GM21529 (cell line): Measurements from ENCODE around the gene TMEM181.

Experiments used
- ATAC-seq: cut with Tn5 transposase; IDR thresholded peaks from one replicate; pipeline ENCODE4 v1.9.1; 2021; ENCODE audit not compliant: unreplicated experiment

The TMEM181 gene

GRCh38 chr6:158561938-158562337 lies 2.0 kb downstream of the TMEM181 start:
- ATAC-seq, result no peak

- ATAC-seq, result no peak
Measured at GRCh38 chr6:158564243-158565121, 4.6 kb downstream of the TMEM181 start.

DNA sequence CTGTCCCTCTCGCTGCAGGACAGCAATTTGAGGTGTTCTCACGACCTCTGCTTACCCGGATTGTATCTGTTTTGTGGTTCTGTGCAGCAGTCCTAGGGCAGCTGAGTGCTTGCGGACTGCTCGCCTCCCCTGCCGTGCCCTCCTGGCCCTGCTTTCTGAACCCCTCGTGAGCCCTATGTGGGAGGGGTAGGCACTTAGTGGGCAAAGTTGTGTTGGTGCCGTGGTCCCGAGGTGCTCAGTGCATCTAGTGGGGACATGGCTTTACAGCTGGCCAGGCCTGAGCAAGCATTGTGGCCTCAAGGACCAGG lies 5.2 kb downstream of the TMEM181 start:
- no peak for ATAC-seq

GRCh38 chr6:158565482-158566040 lies 5.7 kb downstream of the TMEM181 start:
- ATAC-seq, result no peak

DNA sequence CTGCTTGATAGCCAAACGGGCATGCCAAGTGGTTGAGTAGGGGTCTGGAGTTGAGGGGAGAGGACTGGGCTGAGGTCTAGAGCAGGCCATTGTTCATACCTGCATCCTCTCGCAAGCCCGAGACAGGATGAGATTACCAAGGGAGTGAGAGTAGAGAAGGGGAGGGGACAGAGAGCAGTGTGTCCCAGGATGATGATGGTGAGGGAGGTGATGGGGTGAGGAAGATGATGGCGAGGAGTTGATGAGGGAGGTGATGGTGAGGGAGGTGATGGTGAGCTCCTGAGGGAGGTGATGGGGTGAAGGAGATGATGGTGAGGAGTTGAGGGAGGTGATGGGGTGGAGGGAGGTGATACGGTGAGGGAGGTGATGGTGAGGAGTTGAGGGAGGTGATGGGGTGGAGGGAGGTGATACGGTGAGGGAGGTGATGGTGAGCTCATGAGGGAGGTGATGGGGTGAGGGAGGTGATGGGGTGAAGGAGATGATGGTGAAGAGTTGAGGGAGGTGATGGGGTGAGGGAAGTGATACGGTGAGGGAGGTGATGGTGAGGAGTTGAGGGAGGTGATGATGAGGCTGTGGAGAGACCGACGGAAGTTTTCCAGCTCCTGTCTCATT lies 6.4 kb downstream of the TMEM181 start:
- no peak for ATAC-seq

GRCh38 chr6:158567152-158567551 lies 7.3 kb downstream of the TMEM181 start:
- ATAC-seq, result no peak

DNA sequence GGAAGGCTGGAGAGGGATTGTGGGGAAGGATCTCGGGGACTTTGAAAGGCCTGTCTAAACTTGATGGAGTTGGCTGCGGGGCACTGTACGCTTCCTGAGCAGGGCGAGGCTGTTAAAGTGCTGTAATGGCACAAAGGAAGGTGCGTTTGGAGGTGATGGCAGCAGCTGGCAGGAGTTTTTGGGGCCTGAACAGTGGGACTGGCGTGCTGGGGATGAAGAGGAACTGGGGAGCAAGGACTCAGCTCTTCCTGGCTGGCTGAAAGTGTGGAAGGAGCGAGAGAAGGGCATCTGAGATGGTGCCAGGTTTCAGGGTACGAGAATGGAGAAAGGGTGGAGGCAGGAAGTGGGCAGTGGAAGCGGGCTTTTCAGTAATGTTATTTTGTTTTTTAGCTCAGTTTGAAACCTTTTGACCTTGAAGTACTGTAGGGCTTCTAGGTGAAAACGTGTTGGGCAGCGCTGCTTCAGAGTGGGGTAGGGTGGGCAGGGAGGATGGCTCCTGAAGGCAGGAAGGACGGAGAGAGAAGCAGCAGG lies 8.0 kb downstream of the TMEM181 start:
- ATAC-seq, result no peak

DNA sequence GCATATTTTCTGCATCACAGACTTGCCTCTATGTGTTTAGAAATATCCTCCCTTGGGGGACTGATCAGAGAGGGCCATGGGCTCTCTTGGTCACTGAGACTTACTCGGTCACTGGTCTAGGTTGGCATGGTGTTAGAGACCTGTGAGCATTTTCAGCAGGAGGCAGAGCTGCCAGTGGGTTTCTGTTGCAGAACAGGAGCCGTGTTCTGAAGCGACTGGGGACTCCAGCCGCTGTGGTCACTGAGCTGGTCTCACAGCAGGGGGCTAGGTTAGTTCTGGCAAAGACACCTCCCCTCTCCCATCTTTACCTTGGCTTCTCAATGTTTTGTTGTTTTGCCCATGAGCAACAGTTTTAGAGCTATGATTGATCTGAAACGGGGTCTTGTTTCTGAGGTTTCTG lies 8.7 kb downstream of the TMEM181 start:
- ATAC-seq, result no peak

GRCh38 chr6:158569036-158569435 lies 9.1 kb downstream of the TMEM181 start:
- ATAC-seq, result no peak

GRCh38 chr6:158570681-158570962 lies 10.7 kb downstream of the TMEM181 start:
- ATAC-seq, result no peak

GRCh38 chr6:158571826-158572652 lies 12.1 kb downstream of the TMEM181 start:
- ATAC-seq, result no peak

DNA sequence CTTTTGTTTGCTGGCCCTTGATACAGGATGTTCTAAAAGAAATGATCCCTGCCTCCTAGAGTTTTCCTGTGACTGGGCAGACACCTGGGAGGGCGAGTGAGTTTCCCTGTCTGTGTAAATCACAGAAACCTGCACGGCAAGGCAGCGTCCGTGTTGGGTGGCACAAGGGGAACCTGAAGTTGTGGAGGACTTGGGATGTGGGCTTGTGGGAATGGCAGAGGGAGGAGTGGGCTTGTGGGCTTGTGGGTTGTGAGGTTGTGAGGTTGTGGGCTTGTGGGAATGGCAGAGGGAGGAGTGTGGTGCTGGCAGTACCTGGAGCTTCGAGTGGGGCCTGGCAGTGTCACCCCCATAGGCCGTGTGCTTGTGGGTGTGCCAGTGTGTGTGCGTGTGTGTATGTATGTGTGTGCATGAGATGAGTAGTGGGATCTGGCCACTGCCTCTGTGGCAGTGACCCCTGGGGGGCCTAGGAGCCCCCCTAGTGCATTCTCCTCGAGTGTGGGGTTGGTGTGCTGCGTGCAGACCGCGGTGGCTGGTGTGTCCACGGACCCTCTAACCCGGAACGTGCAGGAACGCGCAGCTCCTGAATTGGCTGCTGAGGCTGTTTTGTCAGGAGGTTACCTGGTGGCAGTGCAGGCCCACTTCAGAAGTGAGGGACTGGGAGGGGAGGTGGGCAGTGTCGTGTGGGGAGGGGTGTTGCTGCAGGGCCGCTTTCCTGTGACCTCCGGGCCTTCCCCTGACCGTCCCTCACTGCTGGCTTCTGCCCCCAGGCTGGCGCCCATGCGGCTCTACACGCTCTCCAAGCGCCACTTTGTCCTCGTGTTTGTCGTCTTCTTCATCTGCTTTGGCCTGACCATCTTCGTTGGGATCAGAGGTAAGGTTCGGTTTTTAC lies 13.0 kb downstream of the TMEM181 start:
- no peak for ATAC-seq

GRCh38 chr6:158573542-158573931 lies 13.6 kb downstream of the TMEM181 start:
- ATAC-seq, result no peak

- no peak for ATAC-seq
Measured at GRCh38 chr6:158574800-158575199, 14.9 kb downstream of the TMEM181 start.

DNA sequence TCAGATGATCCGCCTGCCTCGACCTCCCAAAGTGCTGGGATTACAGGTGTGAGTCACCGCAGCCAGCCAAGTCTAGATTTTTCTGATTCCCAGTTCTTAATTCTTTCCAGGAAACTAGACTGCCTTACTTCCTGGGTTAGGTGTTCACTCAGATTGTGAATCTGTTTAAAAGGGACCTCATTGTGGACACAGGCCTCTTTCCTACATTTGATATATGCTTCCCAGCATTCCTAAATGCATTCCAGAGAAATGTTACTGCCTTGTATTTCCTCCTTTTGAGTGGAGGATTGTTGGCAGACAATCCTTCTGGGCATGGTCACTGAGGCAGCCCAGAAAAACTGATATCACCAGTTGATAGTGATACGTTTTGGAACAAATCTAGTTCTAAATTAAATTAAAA lies 15.7 kb downstream of the TMEM181 start:
- ATAC-seq, result no peak

GRCh38 chr6:158584236-158584651 lies 24.4 kb downstream of the TMEM181 start:
- no peak for ATAC-seq

DNA sequence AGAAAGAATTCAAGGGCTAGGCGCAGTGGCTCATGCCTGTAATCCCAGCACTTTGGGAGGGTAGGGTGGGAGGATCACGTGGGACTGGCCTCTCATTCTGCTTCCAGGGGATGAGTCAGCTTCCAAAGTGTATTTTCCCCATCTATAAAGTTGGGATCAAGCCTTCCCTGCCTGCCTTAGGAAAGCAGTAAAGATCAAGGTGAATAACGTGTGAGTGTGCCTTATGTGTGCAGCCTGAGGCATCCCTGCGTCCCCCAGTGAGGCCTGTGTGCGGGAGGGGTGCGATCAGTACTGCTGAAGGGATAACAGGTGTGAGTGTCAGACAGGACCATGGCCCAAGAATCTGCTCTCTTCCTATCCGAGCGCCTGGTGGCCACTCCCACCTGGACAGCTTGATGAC lies 26.8 kb downstream of the TMEM181 start:
- no peak for ATAC-seq

- no peak for ATAC-seq
Measured at GRCh38 chr6:158589366-158589765, 29.5 kb downstream of the TMEM181 start.

GRCh38 chr6:158591134-158591809 lies 31.4 kb downstream of the TMEM181 start:
- no peak for ATAC-seq

- no peak for ATAC-seq
Measured at GRCh38 chr6:158591810-158592209, 31.9 kb downstream of the TMEM181 start.
